Stimulated activated CD4-positive, alpha-beta T cell treated with anti-CD3 and anti-CD28 coated beads, Interleukin-12 subunit alpha, Interleukin-12 subunit beta, amount 100 ng/mL, for 4 hours (primary cell): ENCODE results near the gene ALPG.
"Not testable (repeated sequence)": the region's sequence is repeated elsewhere in the genome, so short reads cannot be mapped to it uniquely, and the experiment has no call there.

Experiments
- DNase-seq: peaks from one replicate; pipeline ENCODE4 v3.0.0-alpha.2; 2020

ALPG gene

DNA sequence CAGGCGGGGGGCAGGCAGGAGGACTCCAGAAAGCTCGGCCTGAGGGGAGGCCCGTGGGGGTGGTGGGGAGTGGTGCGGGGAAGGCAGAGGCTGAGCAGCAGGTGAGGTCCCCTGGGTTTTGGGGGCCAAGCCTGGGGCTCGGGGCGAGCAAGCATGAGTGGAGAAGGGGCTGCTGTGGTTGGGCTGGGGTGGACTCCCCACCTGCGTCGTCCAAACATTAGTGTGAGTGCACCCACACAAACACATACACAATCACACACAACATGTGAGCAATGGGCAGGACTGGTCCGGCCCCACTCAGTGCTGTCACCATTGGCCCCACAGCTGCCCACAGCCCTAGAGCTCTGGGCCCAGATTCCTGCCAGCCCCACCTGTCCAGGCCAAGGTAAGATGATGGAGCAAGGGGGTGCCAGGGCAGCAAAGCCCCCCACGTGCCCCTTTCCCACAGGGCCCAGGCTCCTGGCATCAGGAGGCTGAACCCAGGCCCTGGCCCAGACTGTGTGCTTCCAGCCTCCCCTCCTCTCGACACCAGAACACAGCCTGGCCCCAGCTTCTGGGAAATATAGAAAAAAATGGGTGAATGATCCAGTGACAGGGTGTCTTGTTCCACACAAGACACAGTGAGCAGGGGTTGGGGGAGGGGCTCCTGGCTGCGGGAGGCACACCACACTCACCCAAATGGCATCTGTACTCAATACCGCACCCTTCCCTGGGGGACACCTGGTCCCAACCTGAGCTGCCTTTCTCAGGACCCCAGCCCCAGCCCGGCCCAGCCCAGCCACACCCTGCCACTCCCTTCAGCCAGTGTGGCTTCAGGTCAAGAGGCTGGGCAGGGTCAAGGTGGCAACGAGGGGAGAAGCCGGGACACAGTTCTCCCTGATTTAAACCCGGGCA lies 28.6 kb upstream of the ALPG start:
- DNase-seq, result no peak

GRCh38 chr2:232378735-232379151 lies 27.9 kb upstream of the ALPG start, which contains the start of gene ALPP:
Gene ALPP (plus strand): TSS chr2:232378751. CDS start chr2:232378803, 52 bp downstream.
- not testable (repeated sequence) for DNase-seq

- not testable (repeated sequence) for DNase-seq
These were observed 26.7 kb upstream of the ALPG start for GRCh38 chr2:232379610-232380590.

- DNase-seq, result not testable (repeated sequence)
These were observed 25.2 kb upstream of the ALPG start for GRCh38 chr2:232381204-232382031.

DNA sequence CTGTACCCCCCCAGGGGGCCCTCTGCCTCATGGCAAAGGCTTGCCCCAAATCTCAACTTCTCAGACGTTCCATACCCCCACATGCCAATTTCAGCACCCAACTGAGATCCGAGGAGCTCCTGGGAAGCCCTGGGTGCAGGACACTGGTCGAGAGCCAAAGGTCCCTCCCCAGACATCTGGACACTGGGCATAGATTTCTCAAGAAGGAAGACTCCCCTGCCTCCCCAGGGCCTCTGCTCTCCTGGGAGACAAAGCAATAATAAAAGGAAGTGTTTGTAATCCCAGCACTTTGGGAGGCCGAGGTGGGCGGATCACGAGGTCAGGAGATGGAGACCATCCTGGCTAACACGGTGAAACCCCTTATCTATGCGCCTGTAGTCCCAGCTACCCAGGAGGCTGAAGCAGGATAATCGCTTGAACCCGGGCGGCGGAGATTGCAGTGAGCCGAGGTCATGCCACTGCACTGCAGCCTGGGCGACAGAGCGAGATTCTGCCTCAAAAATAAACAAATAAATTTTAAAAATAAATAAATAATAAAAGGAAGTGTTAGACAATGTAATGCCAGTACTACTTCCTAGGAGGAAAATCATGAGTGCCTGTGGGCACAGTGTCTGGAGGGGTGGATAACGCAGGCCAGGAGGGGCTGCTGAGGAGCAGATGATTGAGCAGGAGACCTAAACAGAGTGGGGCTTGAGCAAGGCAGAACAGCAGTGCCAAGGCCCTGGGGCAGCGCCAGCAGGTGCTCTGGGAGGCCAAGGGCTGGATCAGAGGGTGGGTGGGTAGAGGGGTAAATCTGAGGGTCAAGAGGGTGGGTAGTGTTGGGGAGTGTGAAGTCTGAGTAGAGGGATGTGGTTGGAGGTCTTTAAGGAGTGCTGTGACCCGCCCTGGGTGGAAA lies 24.1 kb upstream of the ALPG start:
- DNase-seq, result no peak

- no peak for DNase-seq
These were observed 22.2 kb upstream of the ALPG start for GRCh38 chr2:232384466-232384865.

DNA sequence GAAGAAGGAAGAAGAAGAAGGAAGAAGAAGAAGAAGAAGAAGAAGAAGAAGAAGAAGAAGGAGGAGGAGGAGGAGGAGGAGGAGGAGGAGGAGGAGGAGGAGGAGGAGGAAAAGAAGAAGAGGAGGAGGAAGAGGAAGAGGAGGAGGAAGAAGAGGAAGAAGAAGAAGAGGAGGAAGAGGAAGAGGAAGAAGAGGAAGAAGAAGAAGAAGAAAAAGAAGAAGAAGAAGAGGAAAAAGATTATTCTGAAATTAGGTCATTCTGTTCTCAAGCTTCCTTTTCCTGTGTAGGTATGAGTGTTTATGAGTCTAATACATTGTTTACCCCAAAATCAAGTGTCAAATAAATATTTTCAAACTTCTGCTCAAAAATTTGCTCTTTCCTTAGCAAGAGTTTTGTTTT lies 21.6 kb upstream of the ALPG start:
- not testable (repeated sequence) for DNase-seq

DNA sequence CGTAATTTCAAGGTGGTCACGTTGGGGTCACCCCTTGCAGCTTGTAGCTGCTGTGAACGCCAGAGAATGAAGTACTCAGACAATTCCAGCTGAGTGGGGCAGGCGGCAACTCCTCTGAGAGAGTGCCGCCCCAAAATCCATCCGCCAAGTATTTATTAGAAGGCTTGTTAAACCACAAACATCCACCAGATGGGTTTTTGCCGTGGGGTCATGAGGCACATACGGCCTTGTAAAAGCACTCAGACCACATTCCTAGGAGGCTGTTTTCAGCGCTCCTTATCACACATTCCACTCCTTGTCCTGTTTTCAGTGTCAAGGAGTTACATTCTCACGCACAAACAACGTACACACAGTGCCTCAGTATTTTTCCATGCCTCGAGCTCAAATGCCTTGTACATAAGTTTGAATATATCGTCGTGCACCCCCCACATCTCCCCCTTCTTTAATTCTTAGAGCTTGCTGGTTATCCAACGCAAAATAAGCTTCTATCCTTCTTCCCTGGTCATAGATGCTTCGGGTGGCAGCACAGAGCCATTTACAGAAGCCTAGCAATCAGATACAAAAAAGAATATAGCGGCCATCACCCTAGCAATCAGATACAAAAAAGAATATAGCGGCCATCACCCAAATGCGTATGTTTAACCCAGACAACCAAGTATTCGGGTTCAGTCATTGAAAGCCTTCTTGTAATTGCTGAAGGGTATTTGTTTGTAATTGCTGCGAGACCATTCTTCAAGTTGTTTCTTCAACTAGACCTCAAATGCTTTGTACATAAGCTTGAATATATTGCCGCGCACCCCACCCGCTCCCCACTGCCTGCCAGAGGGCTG lies 20.8 kb upstream of the ALPG start:
- DNase-seq, result no peak

GRCh38 chr2:232386490-232386739 lies 20.2 kb upstream of the ALPG start:
- DNase-seq, result no peak

GRCh38 chr2:232386740-232387450 lies 19.7 kb upstream of the ALPG start:
- no peak for DNase-seq

DNA sequence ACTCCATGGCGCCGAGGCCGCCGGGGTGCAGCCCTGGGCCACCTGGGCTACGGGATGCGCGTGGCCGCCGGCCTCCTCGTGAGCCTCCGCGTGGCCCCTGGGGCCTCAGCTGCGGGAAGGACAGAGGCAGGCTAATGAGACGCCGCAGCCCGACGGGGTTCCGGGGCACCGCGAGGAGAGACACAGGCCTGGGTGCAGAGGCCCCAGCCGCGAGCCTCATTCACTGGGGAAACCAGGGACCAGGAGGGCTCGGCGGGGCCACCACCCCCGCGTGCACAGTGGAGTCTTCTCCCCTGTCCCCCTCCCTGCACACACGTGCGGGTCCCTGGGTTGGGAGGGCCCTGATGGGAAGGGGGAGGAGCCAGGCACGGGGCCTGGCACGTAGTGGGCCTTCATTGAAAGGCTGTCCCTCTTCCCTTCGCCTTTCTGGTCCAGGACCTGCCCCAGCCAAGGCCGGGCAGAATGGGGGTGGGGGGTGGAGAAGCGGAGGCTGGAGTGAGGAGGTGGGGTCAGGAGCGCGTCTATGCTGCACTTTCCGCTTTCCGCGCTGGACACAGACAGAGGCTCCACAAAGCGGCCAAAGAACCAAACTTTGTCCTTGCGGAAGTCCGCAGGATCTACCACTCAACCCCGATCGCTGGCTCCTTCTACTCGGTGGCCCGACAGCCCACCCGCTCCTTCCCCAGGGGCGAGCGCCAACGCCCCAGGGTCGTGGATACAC lies 19.0 kb upstream of the ALPG start:
- DNase-seq, result no peak

DNA sequence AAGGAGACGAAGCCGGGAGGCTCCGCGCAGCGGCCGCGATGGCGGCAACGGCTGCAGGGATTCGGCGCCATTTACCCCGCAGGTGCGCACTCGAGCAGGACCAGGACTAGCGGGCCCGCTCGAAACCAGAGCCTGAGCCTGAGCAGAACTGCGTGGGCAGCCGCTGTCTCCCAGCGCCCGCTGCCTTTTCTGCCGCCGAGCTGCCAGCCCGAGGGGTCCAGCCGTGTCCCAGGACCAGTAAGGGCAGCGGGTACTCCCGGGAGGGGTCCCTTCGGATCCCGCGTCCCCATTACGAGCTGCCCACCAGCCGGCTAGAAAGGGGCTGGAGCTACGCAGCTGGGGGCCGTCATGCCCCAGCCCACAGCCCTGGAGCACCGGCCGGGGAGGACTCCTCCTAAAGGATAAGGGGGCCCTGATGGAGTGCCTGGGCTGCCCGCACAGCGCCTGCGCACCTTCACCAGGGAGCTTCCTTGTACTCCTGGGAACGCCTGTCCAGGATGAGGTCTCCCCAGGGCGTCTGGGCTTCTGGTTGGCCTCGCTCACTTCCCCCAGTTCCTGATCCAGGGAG lies 18.2 kb upstream of the ALPG start:
- no peak for DNase-seq

DNA sequence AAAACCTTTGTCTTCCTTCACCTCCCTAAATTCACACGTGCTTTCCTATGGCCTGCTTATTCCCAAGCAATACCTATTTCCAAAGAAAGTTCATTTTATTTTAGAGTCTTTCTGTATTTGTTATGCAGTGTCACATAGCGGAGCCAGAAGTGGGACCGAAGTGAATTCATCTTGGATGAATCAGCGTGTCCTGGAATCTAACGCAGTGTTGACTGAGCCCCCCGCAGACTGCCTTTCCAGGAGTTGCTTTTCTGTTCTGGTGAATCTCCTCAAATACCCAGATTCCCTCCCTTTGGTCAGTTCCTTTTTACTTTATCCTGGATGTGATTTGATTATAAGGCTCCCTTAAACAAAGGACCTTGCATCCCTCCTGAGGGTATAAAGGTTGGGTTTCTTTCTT lies 17.3 kb upstream of the ALPG start:
- DNase-seq, result no peak

DNA sequence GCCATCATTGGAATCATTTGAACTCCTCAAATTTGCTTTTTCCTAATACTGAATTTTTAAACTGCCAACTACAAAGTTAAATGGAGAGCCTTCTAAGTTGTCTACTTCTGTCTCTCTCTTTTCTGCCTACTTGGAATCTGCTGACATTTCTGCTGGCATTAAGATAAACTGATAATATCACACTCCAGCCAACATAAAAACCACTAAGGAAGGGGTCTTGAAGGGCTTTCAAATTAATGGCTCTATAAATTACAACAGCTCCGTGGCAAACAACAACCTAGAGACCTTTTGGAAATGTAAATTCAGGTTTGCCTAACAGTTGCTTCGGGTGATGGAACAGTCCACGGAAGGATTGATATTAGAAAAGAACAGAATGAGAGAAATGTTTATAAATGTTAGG lies 16.0 kb upstream of the ALPG start:
- DNase-seq, result no peak

- DNase-seq, result no peak
These were observed 13.1 kb upstream of the ALPG start for GRCh38 chr2:232393556-232393955.

GRCh38 chr2:232394431-232394830 lies 12.2 kb upstream of the ALPG start:
- not testable (repeated sequence) for DNase-seq

GRCh38 chr2:232395586-232395985 lies 11.1 kb upstream of the ALPG start:
- DNase-seq, result no peak

DNA sequence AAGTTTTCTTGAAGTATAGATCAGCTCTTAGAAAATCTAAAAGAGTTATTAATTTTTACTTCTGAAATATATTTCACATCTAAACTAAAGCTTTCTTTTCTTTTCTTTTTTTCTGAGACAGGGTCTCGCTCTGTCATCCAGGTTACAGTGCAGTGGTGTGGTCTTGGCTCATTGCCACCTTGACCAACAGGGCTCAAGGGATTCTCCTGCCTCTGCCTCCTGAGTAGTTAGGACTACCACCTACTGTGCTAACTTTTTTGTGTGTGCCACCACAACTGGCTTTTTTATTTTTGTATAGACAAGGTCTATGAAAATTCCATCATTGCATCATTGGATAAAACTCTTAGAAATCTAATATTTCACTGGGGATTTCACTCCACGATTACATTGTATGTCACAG lies 10.0 kb upstream of the ALPG start:
- DNase-seq, result no peak
